HG02623 (cell line): ENCODE results near the gene PALLD.
"Not testable (repeated sequence)": the region's sequence is repeated elsewhere in the genome, so short reads cannot be mapped to it uniquely, and the experiment has no call there.

Experiments used
- ATAC-seq: cut with Tn5 transposase; IDR thresholded peaks from one replicate; pipeline ENCODE4 v1.9.1; 2021; ENCODE audit warnings: moderate library complexity; ENCODE audit not compliant: unreplicated experiment

Gene PALLD

GRCh38 chr4:168490711-168491110 lies 6.1 kb upstream of the PALLD start:
- ATAC-seq, result no peak

- no peak for ATAC-seq
Observed at GRCh38 chr4:168491563-168491962, 5.3 kb upstream of the PALLD start.

- ATAC-seq, result no peak
Observed at GRCh38 chr4:168498251-168498650, 1.4 kb downstream of the PALLD start.

- no peak for ATAC-seq
Observed at GRCh38 chr4:168499241-168499640, 2.4 kb downstream of the PALLD start.

GRCh38 chr4:168501407-168501806 lies 4.6 kb downstream of the PALLD start:
- no peak for ATAC-seq

- ATAC-seq, result no peak
Observed at GRCh38 chr4:168502861-168503260, 6.0 kb downstream of the PALLD start.

- ATAC-seq, result no peak
Observed at GRCh38 chr4:168503652-168504362, 7.0 kb downstream of the PALLD start.

- no peak for ATAC-seq
Observed at GRCh38 chr4:168504526-168504925, 7.7 kb downstream of the PALLD start.

- ATAC-seq, result no peak
Observed at GRCh38 chr4:168506014-168506413, 9.2 kb downstream of the PALLD start.

- no peak for ATAC-seq
Observed at GRCh38 chr4:168507178-168507815, 10.4 kb downstream of the PALLD start.

- ATAC-seq, result no peak
Observed at GRCh38 chr4:168508683-168509082, 11.8 kb downstream of the PALLD start.

- ATAC-seq, result no peak
Observed at GRCh38 chr4:168509786-168510185, 12.9 kb downstream of the PALLD start.

- ATAC-seq, result no peak
Observed at GRCh38 chr4:168511780-168512489, 15.1 kb downstream of the PALLD start.

- ATAC-seq, result not testable (repeated sequence)
Observed at GRCh38 chr4:168513826-168514225, 17.0 kb downstream of the PALLD start.

GRCh38 chr4:168514249-168514852 lies 17.5 kb downstream of the PALLD start:
- no peak for ATAC-seq

- ATAC-seq, result no peak
Observed at GRCh38 chr4:168515222-168516011, 18.6 kb downstream of the PALLD start.

GRCh38 chr4:168516841-168517240 lies 20.0 kb downstream of the PALLD start:
- ATAC-seq, result no peak

GRCh38 chr4:168519576-168519975 lies 22.7 kb downstream of the PALLD start:
- ATAC-seq, result no peak

- ATAC-seq, result no peak
Observed at GRCh38 chr4:168521721-168522120, 24.9 kb downstream of the PALLD start.

- ATAC-seq, result no peak
Observed at GRCh38 chr4:168522356-168522755, 25.5 kb downstream of the PALLD start.
